GM18873 (cell line): ENCODE results near the gene HUWE1.
"Not testable (repeated sequence)": the region's sequence is repeated elsewhere in the genome, so short reads cannot be mapped to it uniquely, and the experiment has no call there.

Experiments
- ATAC-seq: cut with Tn5 transposase; IDR thresholded peaks from one replicate; pipeline ENCODE4 v1.9.1; 2021; ENCODE audit warnings: mild to moderate bottlenecking, moderate library complexity, moderate number of reproducible peaks; ENCODE audit not compliant: unreplicated experiment, low FRiP score

The HUWE1 gene, protein sequence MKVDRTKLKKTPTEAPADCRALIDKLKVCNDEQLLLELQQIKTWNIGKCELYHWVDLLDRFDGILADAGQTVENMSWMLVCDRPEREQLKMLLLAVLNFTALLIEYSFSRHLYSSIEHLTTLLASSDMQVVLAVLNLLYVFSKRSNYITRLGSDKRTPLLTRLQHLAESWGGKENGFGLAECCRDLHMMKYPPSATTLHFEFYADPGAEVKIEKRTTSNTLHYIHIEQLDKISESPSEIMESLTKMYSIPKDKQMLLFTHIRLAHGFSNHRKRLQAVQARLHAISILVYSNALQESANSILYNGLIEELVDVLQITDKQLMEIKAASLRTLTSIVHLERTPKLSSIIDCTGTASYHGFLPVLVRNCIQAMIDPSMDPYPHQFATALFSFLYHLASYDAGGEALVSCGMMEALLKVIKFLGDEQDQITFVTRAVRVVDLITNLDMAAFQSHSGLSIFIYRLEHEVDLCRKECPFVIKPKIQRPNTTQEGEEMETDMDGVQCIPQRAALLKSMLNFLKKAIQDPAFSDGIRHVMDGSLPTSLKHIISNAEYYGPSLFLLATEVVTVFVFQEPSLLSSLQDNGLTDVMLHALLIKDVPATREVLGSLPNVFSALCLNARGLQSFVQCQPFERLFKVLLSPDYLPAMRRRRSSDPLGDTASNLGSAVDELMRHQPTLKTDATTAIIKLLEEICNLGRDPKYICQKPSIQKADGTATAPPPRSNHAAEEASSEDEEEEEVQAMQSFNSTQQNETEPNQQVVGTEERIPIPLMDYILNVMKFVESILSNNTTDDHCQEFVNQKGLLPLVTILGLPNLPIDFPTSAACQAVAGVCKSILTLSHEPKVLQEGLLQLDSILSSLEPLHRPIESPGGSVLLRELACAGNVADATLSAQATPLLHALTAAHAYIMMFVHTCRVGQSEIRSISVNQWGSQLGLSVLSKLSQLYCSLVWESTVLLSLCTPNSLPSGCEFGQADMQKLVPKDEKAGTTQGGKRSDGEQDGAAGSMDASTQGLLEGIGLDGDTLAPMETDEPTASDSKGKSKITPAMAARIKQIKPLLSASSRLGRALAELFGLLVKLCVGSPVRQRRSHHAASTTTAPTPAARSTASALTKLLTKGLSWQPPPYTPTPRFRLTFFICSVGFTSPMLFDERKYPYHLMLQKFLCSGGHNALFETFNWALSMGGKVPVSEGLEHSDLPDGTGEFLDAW (N-terminal part only)

DNA sequence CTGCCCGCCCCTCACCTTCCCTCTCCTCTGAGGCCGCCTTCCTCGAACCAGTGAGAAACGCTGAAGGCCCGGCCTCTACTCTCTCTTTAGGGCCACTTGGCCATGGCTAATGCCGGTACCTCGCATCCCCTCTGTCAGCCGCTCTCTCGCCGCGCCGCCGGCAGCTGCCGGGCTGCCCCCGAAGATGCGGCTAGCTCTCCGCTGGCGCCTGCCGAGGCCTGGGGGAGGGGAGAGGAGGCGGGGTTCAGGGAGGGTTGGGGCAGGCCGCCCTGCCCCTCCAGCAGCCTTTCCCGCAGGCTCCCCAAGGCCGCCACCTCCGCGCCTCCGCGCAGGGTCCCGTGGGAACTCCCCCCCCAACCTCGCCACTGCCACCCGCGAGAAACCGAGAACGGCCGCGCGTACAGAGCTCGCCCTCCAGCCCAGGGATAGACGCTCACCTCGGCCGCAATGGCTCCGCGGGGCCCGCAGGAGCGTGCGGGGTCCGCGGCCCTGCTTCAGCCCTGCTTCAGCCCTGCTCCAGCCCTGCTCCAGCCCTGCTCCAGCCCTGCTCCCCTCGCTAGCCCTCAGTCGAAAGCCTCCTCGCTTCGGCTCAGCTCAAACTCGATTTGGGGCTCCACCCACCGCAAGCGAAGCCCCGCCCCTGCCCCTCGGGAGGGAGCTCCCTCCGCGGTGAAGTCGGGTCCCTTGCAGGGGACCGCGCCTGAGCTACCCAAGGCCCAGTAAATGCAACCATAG is at the start of gene HUWE1:
TSS of gene HUWE1 (minus strand) at position 569 of the 735 bp plus-strand sequence. CDS start 32,612 bp downstream, outside the sequence.
- no peak for ATAC-seq

DNA sequence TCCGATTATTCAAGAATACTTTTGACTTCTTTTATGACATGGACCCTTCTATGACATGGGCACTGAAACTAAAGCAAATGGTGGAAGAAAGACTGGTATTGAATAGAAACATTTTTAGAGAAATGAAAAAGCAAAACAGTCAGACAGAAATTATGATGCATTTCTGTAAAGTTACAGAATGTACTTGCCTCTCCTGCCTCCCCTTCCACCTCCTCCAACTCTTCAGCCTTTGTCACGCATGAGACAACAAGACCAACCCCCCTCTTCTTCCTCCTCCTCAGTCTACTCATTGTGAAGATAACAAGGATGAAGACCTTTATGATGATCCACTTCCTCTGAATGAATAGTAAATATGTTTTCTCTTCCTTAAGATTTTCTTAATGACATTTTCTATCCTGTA is 46.3 kb upstream of the HUWE1 start:
- ATAC-seq = no peak

DNA sequence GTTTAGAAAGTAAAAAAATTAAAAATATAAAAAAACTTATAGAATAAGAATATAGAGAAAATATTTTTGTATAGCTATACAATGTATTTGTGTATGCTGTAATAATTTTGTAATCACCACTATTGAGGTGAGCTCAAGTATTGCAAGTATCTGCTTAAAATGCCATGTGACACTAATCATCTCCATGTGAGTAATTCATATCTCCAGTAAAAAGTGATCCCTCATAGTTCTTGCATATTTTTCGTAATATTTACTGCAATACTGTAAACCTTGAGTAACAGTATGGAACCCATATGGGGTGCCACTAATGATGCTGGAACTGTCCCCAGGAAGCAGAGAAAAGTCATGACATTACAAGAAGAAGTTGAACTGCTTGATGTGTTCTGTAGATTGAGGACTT is 43.2 kb upstream of the HUWE1 start:
- no peak for ATAC-seq

DNA sequence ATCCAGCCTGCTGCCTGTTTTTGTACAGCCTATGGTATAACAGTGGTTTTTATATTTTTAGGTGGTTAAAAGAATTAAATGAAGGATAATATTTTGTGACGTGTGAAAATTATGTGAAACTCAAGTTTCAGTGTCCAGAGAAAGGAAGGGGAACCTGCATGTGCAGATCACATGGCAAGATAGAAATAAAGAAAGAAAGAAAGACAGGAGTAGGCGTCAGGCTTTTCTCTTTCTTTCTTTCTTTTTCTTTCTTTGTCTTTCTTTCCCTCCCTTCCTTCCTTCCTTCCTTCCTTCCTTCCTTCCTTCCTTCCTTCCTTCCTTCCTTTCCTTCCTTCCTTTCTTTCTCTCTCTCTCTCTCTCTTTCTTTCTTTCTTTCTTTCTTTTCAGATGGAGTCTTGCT is 42.0 kb upstream of the HUWE1 start:
- ATAC-seq = no peak

DNA sequence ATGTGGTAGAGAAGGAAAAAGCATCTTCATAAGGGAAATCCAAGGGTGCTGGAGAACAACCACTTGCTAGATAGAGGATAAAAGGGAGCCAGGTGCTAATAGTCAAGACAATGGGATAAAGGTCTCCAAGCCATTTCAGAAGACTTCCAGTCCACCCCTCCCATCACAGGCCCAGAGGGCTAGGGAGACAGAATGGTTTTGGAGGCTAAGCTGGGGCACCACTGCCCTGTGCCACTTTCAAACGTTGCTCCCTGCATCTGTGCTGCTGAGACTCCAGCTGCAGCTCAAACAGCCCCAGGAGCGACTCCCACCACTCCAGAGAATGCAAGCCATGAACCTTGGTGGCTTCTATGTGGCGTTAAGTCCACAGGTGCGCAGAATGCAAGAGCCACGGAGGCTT is 38.4 kb upstream of the HUWE1 start:
- no peak for ATAC-seq

DNA sequence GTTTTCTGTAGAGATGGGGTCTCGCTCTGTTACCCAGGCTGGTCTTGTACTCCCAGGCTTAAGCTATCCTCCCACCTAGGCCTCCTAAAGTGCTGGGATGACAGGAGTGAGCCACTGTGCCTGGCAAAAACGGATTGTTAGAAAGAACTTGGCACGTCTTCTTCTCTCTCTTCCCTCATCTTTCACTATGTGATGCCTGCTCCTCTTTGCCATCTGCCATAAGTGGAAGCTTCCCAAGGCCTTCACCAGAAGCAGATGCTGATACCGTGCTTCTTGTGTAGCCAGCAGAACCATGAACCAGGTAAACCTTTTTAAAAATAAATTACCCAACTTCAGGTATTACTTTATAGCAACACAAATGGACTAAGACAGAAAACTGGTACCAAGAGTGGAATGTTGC is 36.9 kb upstream of the HUWE1 start:
- no peak for ATAC-seq

DNA sequence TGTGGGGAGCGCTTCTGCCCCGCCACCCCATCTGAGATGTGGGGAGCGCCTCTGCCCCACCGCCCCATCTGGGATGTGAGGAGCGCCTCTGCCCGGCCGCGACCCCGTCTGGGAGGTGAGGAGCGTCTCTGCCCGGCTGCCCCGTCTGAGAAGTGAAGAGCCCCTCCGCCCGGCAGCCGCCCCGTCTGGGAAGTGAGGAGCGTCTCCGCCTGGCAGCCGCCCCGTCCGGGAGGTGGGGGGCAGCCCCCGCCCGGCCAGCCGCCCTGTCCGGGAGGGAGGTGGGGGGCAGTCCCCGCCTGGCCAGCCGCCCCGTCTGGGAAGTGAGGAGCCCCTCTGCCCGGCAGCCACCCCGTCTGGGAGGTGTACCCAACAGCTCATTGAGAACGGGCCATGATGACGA is 35.1 kb upstream of the HUWE1 start:
- not testable (repeated sequence) for ATAC-seq

DNA sequence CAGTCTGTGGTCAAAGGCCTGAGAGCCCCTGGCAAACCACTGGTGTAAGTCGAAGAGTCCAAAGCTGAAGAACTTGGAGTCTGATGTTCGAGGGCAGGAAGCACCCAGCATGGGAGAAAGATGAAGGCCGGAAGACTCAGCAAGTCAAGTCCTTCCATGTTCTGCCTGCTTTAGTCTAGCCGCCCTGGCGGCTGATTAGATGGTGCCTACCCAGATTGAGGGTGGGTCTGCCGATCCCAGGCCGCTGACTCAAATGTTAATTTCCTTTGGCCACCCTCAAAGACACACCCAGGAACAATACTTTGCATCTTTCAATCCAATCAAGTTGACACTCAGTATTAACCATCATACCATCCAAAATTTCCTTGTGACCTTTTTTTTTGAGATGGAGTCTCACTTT is 33.1 kb upstream of the HUWE1 start:
- not testable (repeated sequence) for ATAC-seq

DNA sequence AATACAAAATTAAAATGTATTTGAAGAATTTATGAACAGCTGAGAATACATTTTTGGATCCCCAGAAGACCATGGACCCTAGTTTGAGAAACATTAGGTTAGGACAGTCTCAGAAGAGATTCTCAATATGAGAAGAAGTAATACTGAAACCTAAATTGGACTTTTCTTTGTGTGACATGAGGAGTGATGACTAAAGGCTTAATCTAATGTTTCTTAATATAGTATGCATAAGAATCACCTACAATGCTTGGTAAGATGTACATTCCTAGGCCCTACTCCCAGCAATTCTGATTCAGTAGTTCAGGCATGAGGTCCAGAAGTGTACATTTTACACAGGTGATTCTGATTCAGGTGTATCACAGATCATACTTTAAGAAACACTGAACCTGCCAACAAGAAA is 31.6 kb upstream of the HUWE1 start:
- no peak for ATAC-seq

DNA sequence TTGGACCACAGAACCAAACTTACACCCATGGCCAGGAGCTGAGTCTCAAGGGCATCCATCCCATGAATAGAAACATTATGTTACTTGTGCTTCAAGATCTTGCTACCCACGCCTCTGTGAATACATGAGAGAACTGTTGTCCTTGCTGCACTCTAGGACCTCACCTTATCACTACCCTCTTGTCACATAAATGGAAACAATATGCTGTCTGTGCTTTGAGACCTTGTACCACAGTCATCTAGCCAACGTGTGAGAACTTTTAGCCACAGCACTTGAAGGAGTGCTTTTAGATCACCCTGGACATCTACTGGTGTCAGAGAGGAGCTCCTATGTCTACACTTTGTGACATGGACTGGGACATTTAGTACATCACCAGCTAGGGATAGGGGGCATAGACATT is 30.7 kb upstream of the HUWE1 start:
- no peak for ATAC-seq

DNA sequence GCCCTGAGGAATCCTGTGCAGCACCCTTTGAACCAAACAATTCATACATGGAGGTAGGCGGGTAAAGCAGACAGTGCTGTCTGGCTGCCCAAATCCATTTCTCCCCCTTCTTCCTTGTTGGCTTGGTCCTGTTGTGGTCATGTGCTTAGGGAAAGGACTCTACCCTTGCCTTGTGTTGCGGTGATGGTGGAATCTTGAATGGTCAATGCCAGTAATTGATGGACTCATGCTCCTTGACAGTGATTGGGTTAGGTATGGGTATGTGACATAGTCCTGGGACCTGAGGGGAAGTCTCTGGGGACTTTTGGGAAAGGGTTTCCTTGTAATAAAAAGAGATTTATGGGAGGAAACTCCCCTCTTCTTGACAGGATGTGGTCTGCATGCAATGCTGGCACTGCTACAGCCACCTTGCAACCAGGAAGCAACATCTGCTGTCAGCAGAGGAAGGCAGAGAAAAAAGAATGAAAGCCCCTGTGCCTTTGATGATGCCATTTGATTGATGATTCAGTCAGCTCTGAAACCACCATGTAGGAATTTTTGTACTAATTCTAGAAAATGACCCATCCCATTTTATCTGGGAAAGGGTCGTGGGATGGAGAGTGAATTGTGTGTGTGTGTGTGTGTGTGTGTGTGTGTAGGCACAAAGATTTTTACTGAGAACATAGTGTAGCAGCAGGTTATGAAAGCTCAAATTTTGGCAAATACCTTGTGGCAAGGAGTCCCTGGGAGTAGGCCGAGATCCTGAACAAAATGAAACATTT is 30.0 kb upstream of the HUWE1 start:
- peak; percentile 32 for ATAC-seq

DNA sequence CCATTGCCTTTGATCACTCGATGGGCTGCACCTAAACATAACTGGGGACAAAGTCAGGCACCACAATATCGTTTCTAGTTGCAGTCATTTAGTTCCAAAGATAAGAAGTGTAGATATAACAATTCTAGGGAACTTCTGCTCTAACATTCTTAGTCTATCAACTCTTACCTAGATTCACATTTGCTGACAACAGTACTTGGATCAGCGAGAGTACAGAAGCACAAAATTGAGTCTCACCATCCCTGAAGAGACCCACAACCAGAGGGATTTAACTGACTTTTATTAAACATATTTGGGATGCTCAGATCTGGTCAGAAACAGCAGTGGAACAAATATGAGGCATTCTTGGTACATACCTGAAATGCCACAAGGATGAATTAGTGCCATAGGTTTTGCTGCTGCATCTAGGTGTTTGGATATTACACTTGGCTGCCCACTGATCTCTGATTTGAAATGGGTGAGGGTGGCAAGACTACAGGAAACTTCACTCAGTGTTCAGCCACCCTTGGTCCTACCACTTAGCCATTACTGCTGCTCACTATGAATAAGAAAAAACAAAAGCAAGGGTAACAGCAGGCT is 28.9 kb upstream of the HUWE1 start:
- ATAC-seq = no peak

DNA sequence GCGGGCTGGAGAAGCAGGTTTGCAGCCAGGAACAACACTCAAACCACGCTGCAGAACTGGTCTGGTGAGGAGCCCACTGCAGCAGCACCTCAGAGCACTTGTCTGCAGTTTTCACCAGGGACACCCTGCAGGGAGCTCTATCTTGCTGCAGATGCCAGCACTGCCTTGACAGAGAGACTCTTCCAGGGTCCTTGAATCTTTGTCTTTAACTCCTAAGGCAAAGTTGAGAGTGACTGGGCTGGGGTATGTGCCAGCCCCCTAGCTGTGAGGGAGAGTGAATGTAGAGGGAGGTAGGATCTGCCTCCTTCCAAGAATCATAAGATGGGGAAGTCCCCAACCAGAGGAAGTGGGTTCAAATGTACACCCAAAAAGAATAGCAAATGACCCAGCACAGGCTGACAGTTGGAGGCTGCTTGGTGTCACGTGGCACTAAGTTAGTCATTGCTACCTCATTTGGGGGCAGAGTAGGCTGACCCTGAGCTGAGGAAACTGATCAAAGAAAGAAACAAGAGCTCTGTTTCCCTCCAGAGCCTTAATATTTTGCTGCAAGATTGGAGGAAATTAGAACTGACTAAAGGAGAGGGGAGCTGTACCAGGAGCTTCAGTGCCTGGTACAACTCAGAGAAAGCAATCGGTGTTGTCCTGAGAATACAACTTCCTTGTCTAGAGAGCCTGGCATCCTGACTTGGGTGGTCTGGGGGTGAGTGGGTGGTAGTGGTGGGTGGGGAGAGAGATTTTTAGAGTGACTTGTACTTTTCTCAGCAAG is 28.2 kb upstream of the HUWE1 start:
- ATAC-seq = peak; percentile 79

DNA sequence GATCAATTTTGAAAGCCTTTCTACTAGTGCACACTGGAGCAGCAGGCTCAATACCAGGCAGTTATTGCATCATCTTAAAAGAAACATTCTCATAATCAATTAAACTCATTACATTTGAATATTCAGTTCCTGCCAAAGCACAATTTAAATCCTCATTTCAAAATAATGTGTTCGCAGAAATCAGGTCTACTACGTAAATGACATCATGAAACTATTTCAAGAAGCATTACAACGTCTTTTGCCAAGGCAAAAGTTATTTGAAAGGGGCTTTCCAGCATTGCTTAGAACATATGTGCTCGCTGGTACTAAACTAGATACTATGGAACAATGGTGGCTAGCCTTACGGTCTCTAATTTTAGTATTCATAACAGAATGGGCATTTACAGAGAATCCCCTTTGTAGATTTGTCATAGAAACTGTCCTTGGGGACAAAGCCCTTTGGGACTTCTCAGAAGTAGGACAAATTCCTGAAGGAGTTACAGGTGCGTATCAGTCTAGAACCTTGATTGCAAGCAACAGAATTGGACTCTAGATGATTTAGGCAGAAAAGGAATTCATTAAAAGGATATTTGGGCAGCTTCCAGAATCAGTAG is 27.6 kb upstream of the HUWE1 start:
- ATAC-seq = no peak

DNA sequence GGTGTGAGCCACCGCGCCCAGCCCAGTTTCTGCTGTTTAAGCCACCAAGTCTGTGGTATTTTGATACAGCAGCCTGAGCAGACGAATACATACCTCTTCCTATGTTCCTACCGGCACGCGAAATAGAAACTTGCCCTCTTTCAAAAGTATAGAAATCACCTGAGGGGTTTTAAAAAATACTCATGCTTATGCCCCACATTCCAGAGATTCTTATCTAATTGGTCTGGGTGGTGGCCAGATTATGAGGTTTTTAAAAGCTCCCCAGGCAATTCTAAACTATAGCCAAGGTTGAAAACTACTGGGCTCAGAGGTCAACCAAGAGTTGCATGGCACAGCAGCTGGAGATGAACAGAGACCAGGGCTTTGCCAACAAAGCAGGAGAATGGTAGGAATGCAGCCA is 24.9 kb upstream of the HUWE1 start:
- ATAC-seq = no peak

DNA sequence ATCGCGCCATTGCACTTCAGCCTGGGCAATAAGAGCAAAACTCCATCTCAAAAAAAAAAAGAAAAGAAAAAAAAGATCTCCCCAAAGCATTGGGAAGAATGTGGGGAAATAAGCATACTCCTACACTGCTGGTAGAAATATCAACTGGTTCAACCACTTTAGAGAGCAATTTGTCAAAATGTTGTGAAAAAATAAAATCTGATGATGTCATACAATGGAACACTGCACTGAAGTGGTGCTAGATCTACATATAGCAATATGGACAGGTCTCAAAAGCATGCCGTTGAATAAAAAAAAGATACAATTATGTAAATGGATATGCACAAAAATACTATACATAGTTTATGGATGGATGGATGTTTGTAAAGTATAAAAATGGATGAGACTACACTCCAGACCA is 18.3 kb upstream of the HUWE1 start:
- ATAC-seq = no peak

DNA sequence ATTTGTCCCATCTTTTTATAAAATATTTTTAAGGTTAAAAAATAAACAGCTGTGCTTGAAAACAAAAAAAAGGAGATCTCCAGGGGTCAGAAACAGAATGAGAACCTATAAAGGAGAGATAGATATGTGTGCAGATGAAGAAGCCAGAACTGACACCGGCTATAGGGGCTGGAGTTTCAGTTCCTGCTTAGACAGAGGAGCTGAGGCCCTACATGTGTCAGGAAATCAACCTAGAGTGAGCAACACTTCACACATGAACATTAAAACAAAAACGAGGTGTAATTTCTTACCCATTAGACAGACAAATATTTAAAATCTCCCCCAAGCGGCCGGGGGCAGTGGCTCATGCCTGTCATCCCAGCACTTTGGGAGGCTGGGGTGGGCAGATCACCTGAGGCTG is 17.8 kb upstream of the HUWE1 start:
- ATAC-seq = no peak

DNA sequence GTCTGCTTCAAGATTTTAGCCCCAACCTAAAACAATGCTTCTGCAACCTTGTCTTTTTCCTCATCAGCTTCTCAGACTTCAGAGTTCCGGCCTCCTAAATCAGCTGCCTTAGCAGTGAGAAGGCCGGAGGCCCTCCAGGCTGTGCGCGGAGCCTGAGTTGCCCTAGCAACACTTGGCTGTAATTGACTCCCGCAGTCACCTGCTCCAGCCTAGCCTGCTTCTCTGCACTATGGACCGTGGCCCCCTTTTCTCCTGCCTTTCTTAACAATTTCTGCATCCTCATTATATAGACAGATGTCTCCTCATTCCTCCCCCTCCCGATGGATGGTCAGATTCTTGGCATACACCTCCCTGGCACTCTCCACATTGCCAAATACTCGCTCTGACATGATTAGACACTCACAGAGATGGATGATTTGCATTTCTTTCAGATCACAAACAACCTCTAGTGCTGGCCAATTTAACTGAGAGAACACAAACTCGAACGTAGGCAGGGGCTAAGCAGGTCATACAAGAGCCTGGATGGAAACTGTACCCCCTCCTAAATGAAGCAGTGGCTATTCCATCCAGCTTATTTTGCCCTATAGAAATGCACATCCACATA is 9.5 kb upstream of the HUWE1 start:
- ATAC-seq = no peak
